ENCODE results near the gene PREB. TPM values are rescaled to one million over a fixed set of nuclear protein-coding genes. Genes with fewer than 3 reads are reported as not detected.
A peak's percentile ranks its signal among the peaks of the same experiment; 100 is the strongest.

PREB gene
- polyA plus RNA-seq, 3 donors: 42.0 to 55.0 (median 46.4) TPM

- no peak for DNase-seq (ENCODE audit: extremely low read depth in 1 of 11, low read depth in 9 of 11, low spot score in 4 of 11)
Observed at GRCh38 chr2:27088634-27089033, 45.8 kb downstream of the PREB start.

- DNase-seq (ENCODE audit: extremely low read depth in 1 of 11, low read depth in 9 of 11, low spot score in 4 of 11): no peak
Observed at GRCh38 chr2:27087823-27088410, 46.5 kb downstream of the PREB start.

GRCh38 chr2:27086724-27087593 is 47.5 kb downstream of the PREB start, which contains the start of gene KHK:
Gene KHK, plus strand, starts transcription at chr2:27086772. Its CDS starts 488 bp downstream, at chr2:27087260.
- DNase-seq (ENCODE audit: extremely low read depth in 1 of 11, low read depth in 9 of 11, low spot score in 4 of 11): no peak

GRCh38 chr2:27086090-27086723 is 48.2 kb downstream of the PREB start:
- DNase-seq (ENCODE audit: extremely low read depth in 1 of 11, low read depth in 9 of 11, low spot score in 4 of 11): peak; percentile 80 to 97 (median 92)

- DNase-seq (ENCODE audit: extremely low read depth in 1 of 11, low read depth in 9 of 11, low spot score in 4 of 11): no peak
Observed at GRCh38 chr2:27085673-27086089, 48.8 kb downstream of the PREB start.

GRCh38 chr2:27085062-27085672 is 49.3 kb downstream of the PREB start:
- no peak for DNase-seq (ENCODE audit: extremely low read depth in 1 of 11, low read depth in 9 of 11, low spot score in 4 of 11)

GRCh38 chr2:27084297-27085061 is 50.0 kb downstream of the PREB start:
- no peak for DNase-seq (ENCODE audit: extremely low read depth in 1 of 11, low read depth in 9 of 11, low spot score in 4 of 11)

- no peak for DNase-seq (ENCODE audit: extremely low read depth in 1 of 11, low read depth in 9 of 11, low spot score in 4 of 11)
Observed at GRCh38 chr2:27083410-27084296, 50.8 kb downstream of the PREB start.

- DNase-seq (ENCODE audit: extremely low read depth in 1 of 11, low read depth in 9 of 11, low spot score in 4 of 11): no peak
Observed at GRCh38 chr2:27082773-27083409, 51.5 kb downstream of the PREB start.

- no peak for DNase-seq (ENCODE audit: extremely low read depth in 1 of 11, low read depth in 9 of 11, low spot score in 4 of 11)
Observed at GRCh38 chr2:27081984-27082772, 52.3 kb downstream of the PREB start.

Other genes starting within 250 kb of the PREB start
- gene MAPRE3, start 164.0 kb downstream of the PREB start, polyA plus RNA-seq (ENCODE audit: insufficient read length in 3 of 3): 10 to 100 TPM in 2 of 3 donors, 1 to 10 TPM in 1; 9.6 to 15.8 (median 12.6) TPM
- 10 to 100 TPM; 55.8 to 71.9 (median 63.6) TPM for gene TMEM214, start 101.7 kb downstream of the PREB start, polyA plus RNA-seq (ENCODE audit: insufficient read length in 3 of 3)
- gene AGBL5, start 83.0 kb downstream of the PREB start, polyA plus RNA-seq (ENCODE audit: insufficient read length in 3 of 3): 10 to 100 TPM; 61.9 to 66.8 (median 65.2) TPM
- gene OST4, start 63.0 kb downstream of the PREB start, polyA plus RNA-seq (ENCODE audit: insufficient read length in 3 of 3): 100 to 1,000 TPM; 234 to 273 (median 243) TPM
- 100 to 1,000 TPM in 1 of 3 donors, 10 to 100 TPM in 2; 53.5 to 130 (median 96.3) TPM for gene EMILIN1, start 56.0 kb downstream of the PREB start, polyA plus RNA-seq (ENCODE audit: insufficient read length in 3 of 3)
- 10 to 100 TPM; 42.9 to 58.5 (median 55.3) TPM for gene KHK, start 47.9 kb downstream of the PREB start, polyA plus RNA-seq (ENCODE audit: insufficient read length in 3 of 3)
- 1 to 10 TPM; 6.2 to 8.6 (median 7.4) TPM for gene CGREF1, start 15.5 kb downstream of the PREB start, polyA plus RNA-seq (ENCODE audit: insufficient read length in 3 of 3)
- 1 to 10 TPM; 1.3 to 1.9 (median 1.6) TPM for gene ABHD1, start 10.8 kb downstream of the PREB start, polyA plus RNA-seq (ENCODE audit: insufficient read length in 3 of 3)
- not detected for gene PRR30, start 4.8 kb upstream of the PREB start, polyA plus RNA-seq (ENCODE audit: insufficient read length in 3 of 3)
- gene TCF23, start 14.4 kb upstream of the PREB start, polyA plus RNA-seq (ENCODE audit: insufficient read length in 3 of 3): under 1 TPM; 0.51 to 0.78 (median 0.62) TPM
- gene ATRAID, start 77.4 kb upstream of the PREB start, polyA plus RNA-seq (ENCODE audit: insufficient read length in 3 of 3): 100 to 1,000 TPM; 148 to 150 (median 148) TPM
- gene SLC5A6, start 77.6 kb upstream of the PREB start, polyA plus RNA-seq (ENCODE audit: insufficient read length in 3 of 3): 10 to 100 TPM; 37.2 to 47.6 (median 42.0) TPM
- 10 to 100 TPM; 50.4 to 54.6 (median 54.1) TPM for gene CAD, start 82.7 kb upstream of the PREB start, polyA plus RNA-seq (ENCODE audit: insufficient read length in 3 of 3)
- 1 to 10 TPM; 6.0 to 9.2 (median 7.6) TPM for gene SLC30A3, start 128.4 kb upstream of the PREB start, polyA plus RNA-seq (ENCODE audit: insufficient read length in 3 of 3)
- gene DNAJC5G, start 140.8 kb upstream of the PREB start, polyA plus RNA-seq (ENCODE audit: insufficient read length in 3 of 3): 1 to 10 TPM in 2 of 3 donors, under 1 TPM in 1; 0.59 to 1.7 (median 1.4) TPM
- 1 to 10 TPM; 5.3 to 7.7 (median 5.7) TPM for gene TRIM54, start 147.8 kb upstream of the PREB start, polyA plus RNA-seq (ENCODE audit: insufficient read length in 3 of 3)
- gene UCN, start 173.8 kb upstream of the PREB start, polyA plus RNA-seq (ENCODE audit: insufficient read length in 3 of 3): 1 to 10 TPM in 1 of 3 donors, under 1 TPM in 2; 0.56 to 1.1 (median 0.82) TPM
- gene MPV17, start 188.5 kb upstream of the PREB start, polyA plus RNA-seq (ENCODE audit: insufficient read length in 3 of 3): 10 to 100 TPM; 74.0 to 90.5 (median 81.4) TPM
- 10 to 100 TPM; 68.4 to 72.3 (median 71.3) TPM for gene GTF3C2, start 222.1 kb upstream of the PREB start, polyA plus RNA-seq (ENCODE audit: insufficient read length in 3 of 3)
- 10 to 100 TPM; 49.7 to 56.0 (median 52.3) TPM for gene EIF2B4, start 235.7 kb upstream of the PREB start, polyA plus RNA-seq (ENCODE audit: insufficient read length in 3 of 3)
- gene SNX17, start 236.0 kb upstream of the PREB start, polyA plus RNA-seq (ENCODE audit: insufficient read length in 3 of 3): 100 to 1,000 TPM; 101 to 110 (median 101) TPM
- gene ZNF513, start 246.1 kb upstream of the PREB start, polyA plus RNA-seq (ENCODE audit: insufficient read length in 3 of 3): 10 to 100 TPM; 14.9 to 22.5 (median 21.0) TPM

All from renal cortex interstitium (tissue), 11 donors.